Measurements from ENCODE around the gene VAV2. TPM values are rescaled to one million over a fixed set of nuclear protein-coding genes. Genes with fewer than 3 reads are reported as not detected.

Gene VAV2
- total RNA-seq, 2 donors from 2014 or later = 3.4 to 6.0 TPM

GRCh38 chr9:133980864-133981588 is 11.1 kb downstream of the VAV2 start:
- no peaks in the 10 kb centered on the region for H3K36me3 ChIP-seq
- H3K27ac ChIP-seq = no peak overlapping the region
- DNase-seq (ENCODE audit: low spot score) = no peak
- no peaks in the 10 kb centered on the region for H3K27me3 ChIP-seq
- H3K4me3 ChIP-seq = no peak overlapping the region
- peaks cover 0 to 17% of the 10 kb centered on the region in 2 donors for H3K4me1 ChIP-seq
- no peaks in the 10 kb centered on the region for H3K9me3 ChIP-seq
- no peak for TF ChIP-seq CTCF (IDR thresholded peaks at IDR 0.05)

- DNase-seq (ENCODE audit: low spot score) = no peak
- Histone ChIP-seq H3K4me1 (peaks cover 0 to 17% of the 10 kb centered on the region in 2 donors), H3K27me3 (no peaks in the 10 kb centered on the region), H3K9me3 (no peaks in the 10 kb centered on the region), H3K27ac (no peak overlapping the region), H3K36me3 (no peaks in the 10 kb centered on the region), H3K4me3 (peak overlapping the region in 1 of 2 donors; percentile 38)
- no peak for TF ChIP-seq CTCF (IDR thresholded peaks at IDR 0.05)
Observed at GRCh38 chr9:133979921-133980863, 11.9 kb downstream of the VAV2 start.

GRCh38 chr9:133979273-133979920 is 12.7 kb downstream of the VAV2 start:
- Histone ChIP-seq H3K27ac (no peak overlapping the region), H3K9me3 (no peaks in the 10 kb centered on the region), H3K4me1 (peaks cover 0 to 17% of the 10 kb centered on the region in 2 donors), H3K36me3 (no peaks in the 10 kb centered on the region), H3K4me3 (peak overlapping the region; percentile 3 to 38), H3K27me3 (no peaks in the 10 kb centered on the region)
- TF ChIP-seq CTCF (IDR thresholded peaks at IDR 0.05) = no peak
- no peak for DNase-seq (ENCODE audit: low spot score)

GRCh38 chr9:133978899-133979272 is 13.2 kb downstream of the VAV2 start:
- H3K27ac ChIP-seq = no peak overlapping the region
- no peak for TF ChIP-seq CTCF (IDR thresholded peaks at IDR 0.05)
- H3K9me3 ChIP-seq = no peaks in the 10 kb centered on the region
- no peaks in the 10 kb centered on the region for H3K27me3 ChIP-seq
- no peak for DNase-seq (ENCODE audit: low spot score)
- H3K36me3 ChIP-seq = no peaks in the 10 kb centered on the region
- peaks cover 0 to 17% of the 10 kb centered on the region in 2 donors for H3K4me1 ChIP-seq
- H3K4me3 ChIP-seq = peak overlapping the region; percentile 3 to 38

- Histone ChIP-seq H3K9me3 (no peaks in the 10 kb centered on the region), H3K27ac (no peak overlapping the region), H3K27me3 (no peaks in the 10 kb centered on the region), H3K4me3 (no peak overlapping the region), H3K4me1 (peaks cover 0 to 17% of the 10 kb centered on the region in 2 donors), H3K36me3 (no peaks in the 10 kb centered on the region)
- no peak for DNase-seq (ENCODE audit: low spot score)
- no peak for TF ChIP-seq CTCF (IDR thresholded peaks at IDR 0.05)
Observed at GRCh38 chr9:133978226-133978898, 13.8 kb downstream of the VAV2 start.
